Measurements from ENCODE around the gene NNAT.

GRCh38 chr20:37475252-37475651, 45.8 kb upstream of the NNAT start:
- no peak for TF ChIP-seq CTCF (IDR thresholded peaks at IDR 0.05; ENCODE audit: borderline replicate concordance, extremely low read depth, low read length, poor library complexity, severe bottlenecking)
- no peak for TF ChIP-seq EZH2 (IDR thresholded peaks at IDR 0.05; ENCODE audit: borderline replicate concordance, low read depth, low read length, severe bottlenecking)
